NT2/D1 (cell line): Measurements from ENCODE around the gene FZD10.

Experiments used
- SUZ12 ChIP-seq: IDR thresholded peaks from 2 replicates; pipeline ENCODE4 v1.6.1; 2011; ENCODE audit not compliant: insufficient read length, insufficient read depth; ENCODE audit errors: extremely low read depth
- YY1 ChIP-seq: IDR thresholded peaks from 2 replicates; pipeline ENCODE4 v1.6.1; 2011; ENCODE audit not compliant: insufficient read length, insufficient read depth

- TF ChIP-seq YY1: no peak
- no peak for TF ChIP-seq SUZ12
Observed at GRCh38 chr12:130198663-130199060, 36.4 kb downstream of the FZD10 start.
